ENCODE data around the gene RNF40.

Gene RNF40

DNA sequence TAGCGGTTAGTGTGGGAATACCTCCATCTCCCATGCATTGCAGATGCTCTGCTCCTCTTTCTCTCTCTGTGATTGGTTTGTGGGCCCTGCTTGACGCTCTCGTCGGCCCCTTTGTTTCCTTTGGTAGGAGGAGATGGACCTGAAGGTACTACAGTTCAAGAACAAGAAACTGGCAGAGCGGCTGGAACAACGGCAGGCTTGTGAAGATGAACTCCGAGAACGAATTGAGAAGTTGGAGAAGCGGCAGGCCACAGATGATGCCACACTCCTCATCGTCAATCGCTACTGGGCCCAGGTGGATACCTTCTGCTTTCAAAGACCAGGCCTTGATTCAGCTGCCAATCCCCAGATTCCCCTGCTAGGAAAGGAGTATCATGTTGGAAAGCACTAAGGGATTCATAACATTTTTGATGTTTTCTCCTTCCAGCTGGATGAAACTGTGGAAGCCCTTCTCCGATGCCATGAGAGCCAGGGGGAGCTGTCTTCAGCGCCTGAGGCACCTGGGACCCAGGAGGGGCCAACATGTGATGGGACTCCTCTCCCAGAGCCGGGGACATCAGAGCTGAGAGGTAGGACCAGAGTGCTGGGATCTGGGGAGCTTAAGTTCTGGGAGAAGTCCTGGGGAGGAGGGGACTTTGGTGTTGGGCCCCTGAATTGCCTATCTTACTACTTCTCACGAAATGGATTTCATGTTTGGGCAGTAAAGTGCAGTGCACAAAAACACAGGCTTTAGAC lies 1.0 kb downstream of the RNF40 start:
- TF ChIP-seq, protein P1, sequence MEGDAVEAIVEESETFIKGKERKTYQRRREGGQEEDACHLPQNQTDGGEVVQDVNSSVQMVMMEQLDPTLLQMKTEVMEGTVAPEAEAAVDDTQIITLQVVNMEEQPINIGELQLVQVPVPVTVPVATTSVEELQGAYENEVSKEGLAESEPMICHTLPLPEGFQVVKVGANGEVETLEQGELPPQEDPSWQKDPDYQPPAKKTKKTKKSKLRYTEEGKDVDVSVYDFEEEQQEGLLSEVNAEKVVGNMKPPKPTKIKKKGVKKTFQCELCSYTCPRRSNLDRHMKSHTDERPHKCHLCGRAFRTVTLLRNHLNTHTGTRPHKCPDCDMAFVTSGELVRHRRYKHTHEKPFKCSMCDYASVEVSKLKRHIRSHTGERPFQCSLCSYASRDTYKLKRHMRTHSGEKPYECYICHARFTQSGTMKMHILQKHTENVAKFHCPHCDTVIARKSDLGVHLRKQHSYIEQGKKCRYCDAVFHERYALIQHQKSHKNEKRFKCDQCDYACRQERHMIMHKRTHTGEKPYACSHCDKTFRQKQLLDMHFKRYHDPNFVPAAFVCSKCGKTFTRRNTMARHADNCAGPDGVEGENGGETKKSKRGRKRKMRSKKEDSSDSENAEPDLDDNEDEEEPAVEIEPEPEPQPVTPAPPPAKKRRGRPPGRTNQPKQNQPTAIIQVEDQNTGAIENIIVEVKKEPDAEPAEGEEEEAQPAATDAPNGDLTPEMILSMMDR (IDR thresholded peaks at IDR 0.05; ENCODE audit: insufficient read depth, low read length, missing control alignments), result no peak
- ChIA-PET POLR2A (interaction anchor here (1.3 kb wide), 1 partner anchor 12 kb away, joined by 6 read pairs; no protein-coding TSS in a partner anchor), CTCF (interaction anchor here (1.1 to 3.4 kb wide), 6 partner anchors 12 to 138 kb away, joined by 3 to 11 read pairs (median 6); no protein-coding TSS in a partner anchor)
- H3K4me3 ChIP-seq (ENCODE audit: low read depth, low read length), result peak overlapping the region; percentile 96
- DNase-seq (ENCODE audit: low read depth, low spot score), result no peak

DNA sequence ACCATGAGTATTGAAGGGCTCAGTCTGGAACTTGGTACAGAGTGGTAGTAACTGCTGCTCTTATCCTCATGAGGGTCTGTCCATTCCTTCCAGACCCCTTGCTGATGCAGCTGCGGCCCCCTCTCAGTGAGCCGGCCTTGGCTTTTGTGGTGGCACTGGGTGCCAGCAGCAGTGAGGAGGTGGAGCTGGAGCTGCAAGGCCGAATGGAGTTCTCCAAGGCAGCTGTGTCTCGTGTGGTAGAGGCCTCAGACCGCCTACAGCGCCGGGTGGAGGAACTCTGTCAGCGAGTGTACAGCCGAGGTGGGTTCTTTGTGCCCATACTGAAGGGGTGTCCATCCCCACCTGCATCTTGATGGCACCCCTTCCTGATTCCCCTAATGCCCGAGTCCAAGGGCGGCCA lies 2.0 kb downstream of the RNF40 start:
- DNase-seq (ENCODE audit: low read depth, low spot score), result no peak
- CTCF ChIA-PET, result interaction anchor here (1.3 to 3.4 kb wide), 4 partner anchors 11 to 156 kb away, joined by 4 to 11 read pairs (median 10); no protein-coding TSS in a partner anchor
- POLR2A ChIA-PET, result interaction anchor here (1.0 to 1.3 kb wide), 2 partner anchors 10 to 11 kb away, joined by 3 to 6 read pairs; no protein-coding TSS in a partner anchor
- TF ChIP-seq, protein P1 (IDR thresholded peaks at IDR 0.05; ENCODE audit: insufficient read depth, low read length, missing control alignments), result no peak
- H3K4me3 ChIP-seq (ENCODE audit: low read depth, low read length), result no peak overlapping the region

DNA sequence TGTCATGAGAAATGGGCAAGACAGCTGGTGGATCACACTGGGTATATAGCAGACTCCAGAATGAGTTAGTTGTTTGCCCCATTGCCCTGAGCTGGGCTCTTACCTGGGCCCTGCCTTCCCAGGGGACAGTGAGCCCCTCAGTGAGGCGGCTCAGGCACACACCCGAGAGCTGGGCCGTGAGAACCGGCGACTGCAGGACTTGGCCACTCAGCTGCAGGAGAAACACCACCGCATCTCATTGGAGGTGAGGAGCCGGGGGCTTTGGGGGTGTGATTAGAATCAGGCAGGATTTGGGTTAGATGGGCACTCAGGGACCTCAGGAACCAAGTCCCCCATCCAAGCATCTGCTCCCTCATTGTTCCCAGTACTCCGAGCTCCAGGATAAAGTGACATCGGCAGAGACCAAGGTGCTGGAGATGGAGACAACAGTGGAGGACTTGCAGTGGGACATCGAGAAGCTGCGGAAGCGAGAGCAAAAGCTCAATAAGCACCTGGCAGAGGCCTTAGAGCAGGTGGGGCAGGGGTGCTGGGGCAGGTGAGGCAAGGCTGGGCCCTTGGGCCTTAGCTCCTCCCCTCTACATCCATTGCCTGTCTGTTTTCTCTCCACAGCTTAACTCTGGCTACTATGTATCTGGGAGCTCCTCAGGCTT lies 2.8 kb downstream of the RNF40 start:
- no peak overlapping the region for H3K4me3 ChIP-seq (ENCODE audit: low read depth, low read length)
- ChIA-PET CTCF (interaction anchor here (1.3 to 3.4 kb wide), 4 partner anchors 10 to 188 kb away, joined by 4 to 11 read pairs (median 6); no protein-coding TSS in a partner anchor), POLR2A (interaction anchor here (1.0 kb wide), 1 partner anchor 10 kb away, joined by 3 read pairs; no protein-coding TSS in a partner anchor)
- TF ChIP-seq, protein P1 (IDR thresholded peaks at IDR 0.05; ENCODE audit: insufficient read depth, low read length, missing control alignments), result no peak
- no peak for DNase-seq (ENCODE audit: low read depth, low spot score)

DNA sequence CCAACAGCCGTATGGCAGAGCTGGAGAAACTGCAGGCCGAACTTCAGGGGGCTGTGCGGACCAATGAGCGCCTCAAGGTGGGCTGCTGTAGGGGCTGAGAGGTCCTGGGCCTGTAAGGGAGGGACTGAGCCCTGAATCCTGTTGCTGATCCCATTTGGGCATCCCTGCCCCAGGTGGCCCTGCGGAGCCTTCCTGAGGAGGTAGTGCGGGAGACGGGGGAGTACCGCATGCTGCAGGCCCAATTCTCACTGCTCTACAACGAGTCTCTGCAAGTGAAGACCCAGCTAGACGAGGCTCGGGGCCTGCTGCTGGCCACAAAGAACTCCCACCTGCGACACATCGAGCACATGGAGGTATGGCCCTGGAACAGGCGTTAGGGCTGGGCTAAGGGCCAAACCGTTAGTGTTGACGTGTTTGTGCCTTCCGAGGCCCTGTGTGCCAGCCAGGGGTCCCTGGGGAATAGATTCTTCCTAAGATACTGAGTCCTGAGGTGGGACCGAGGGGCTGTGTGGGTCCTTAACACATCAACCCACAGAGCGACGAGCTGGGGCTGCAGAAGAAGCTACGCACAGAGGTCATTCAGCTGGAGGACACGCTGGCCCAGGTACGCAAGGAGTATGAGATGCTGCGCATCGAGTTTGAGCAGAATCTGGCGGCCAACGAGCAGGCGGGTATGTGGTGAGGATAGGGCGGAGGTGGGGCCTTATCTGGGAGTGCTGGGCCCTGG lies 4.2 kb downstream of the RNF40 start:
- CTCF ChIA-PET, result interaction anchor here (1.8 kb wide), 1 partner anchor 187 kb away, joined by 4 read pairs; no protein-coding TSS in a partner anchor
- POLR2A ChIA-PET, result no interaction called here
- TF ChIP-seq, protein P1 (IDR thresholded peaks at IDR 0.05; ENCODE audit: insufficient read depth, low read length, missing control alignments), result no peak
- DNase-seq (ENCODE audit: low read depth, low spot score), result no peak
- H3K4me3 ChIP-seq (ENCODE audit: low read depth, low read length), result no peak overlapping the region

DNA sequence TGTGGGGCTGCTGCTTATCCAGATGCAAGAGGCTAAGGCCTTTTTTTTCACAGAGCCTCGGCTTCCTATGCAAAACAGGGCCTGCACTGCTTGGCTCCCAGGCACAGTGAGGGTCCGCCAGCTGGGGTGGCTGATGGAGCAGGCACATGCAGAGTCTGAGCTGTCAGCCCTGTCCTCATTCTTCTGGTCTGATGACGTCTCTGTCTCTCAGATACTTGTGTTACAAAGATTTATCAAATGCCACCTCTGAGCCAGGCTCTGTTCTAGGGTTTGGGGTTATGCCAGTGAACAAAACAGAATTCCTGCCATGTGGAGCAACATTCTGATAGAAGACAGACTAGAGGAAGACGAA lies 4.8 kb downstream of the RNF40 start:
- no peak for DNase-seq (ENCODE audit: low read depth, low spot score)
- CTCF ChIA-PET, result interaction anchor here (1.0 kb wide), 1 partner anchor 20 kb away, joined by 3 read pairs; no protein-coding TSS in a partner anchor
- TF ChIP-seq, protein P1 (IDR thresholded peaks at IDR 0.05; ENCODE audit: insufficient read depth, low read length, missing control alignments), result no peak
- POLR2A ChIA-PET, result no interaction called here
- no peak overlapping the region for H3K4me3 ChIP-seq (ENCODE audit: low read depth, low read length)
